Measurements from ENCODE around the gene ZSWIM4.

DNA sequence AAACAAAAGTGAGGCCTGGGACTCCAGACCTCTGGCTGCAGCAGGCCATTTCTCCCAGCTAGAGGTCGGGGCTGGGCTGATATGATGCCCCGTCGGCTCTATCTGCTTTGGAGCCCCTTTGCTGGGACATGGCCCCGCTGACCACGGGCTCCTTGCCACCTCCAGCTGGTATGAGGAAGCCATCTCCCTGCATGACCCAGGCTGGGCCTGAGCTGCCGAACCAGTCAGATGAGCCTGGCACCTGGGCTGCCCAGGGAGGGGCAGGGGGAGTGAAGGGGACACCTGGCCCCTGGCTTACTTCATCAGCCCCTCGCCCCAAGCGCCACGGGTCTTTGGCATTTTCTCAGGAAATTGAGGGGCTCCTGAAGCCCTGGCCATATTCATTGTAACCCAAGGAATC is 7.8 kb downstream of the ZSWIM4 start:
- TF ChIP-seq, protein P1, sequence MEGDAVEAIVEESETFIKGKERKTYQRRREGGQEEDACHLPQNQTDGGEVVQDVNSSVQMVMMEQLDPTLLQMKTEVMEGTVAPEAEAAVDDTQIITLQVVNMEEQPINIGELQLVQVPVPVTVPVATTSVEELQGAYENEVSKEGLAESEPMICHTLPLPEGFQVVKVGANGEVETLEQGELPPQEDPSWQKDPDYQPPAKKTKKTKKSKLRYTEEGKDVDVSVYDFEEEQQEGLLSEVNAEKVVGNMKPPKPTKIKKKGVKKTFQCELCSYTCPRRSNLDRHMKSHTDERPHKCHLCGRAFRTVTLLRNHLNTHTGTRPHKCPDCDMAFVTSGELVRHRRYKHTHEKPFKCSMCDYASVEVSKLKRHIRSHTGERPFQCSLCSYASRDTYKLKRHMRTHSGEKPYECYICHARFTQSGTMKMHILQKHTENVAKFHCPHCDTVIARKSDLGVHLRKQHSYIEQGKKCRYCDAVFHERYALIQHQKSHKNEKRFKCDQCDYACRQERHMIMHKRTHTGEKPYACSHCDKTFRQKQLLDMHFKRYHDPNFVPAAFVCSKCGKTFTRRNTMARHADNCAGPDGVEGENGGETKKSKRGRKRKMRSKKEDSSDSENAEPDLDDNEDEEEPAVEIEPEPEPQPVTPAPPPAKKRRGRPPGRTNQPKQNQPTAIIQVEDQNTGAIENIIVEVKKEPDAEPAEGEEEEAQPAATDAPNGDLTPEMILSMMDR (conservative IDR thresholded peaks at IDR 0.05; ENCODE audit: low read depth, low read length), result no peak
- TF ChIP-seq EZH2 (IDR thresholded peaks at IDR 0.05; ENCODE audit: borderline replicate concordance, low read depth, low read length, poor library complexity, severe bottlenecking), result no peak
